GM21360 (cell line): ENCODE measurements around the gene CD59.
A peak's percentile ranks its signal among the peaks of the same experiment; 100 is the strongest.
"Not testable (repeated sequence)": the region's sequence is repeated elsewhere in the genome, so short reads cannot be mapped to it uniquely, and the experiment has no call there.

ENCODE experiments used
- ATAC-seq: cut with Tn5 transposase; IDR thresholded peaks from one replicate; pipeline ENCODE4 v1.9.1; 2021; ENCODE audit warnings: mild to moderate bottlenecking, moderate library complexity; ENCODE audit not compliant: unreplicated experiment

Gene CD59

DNA sequence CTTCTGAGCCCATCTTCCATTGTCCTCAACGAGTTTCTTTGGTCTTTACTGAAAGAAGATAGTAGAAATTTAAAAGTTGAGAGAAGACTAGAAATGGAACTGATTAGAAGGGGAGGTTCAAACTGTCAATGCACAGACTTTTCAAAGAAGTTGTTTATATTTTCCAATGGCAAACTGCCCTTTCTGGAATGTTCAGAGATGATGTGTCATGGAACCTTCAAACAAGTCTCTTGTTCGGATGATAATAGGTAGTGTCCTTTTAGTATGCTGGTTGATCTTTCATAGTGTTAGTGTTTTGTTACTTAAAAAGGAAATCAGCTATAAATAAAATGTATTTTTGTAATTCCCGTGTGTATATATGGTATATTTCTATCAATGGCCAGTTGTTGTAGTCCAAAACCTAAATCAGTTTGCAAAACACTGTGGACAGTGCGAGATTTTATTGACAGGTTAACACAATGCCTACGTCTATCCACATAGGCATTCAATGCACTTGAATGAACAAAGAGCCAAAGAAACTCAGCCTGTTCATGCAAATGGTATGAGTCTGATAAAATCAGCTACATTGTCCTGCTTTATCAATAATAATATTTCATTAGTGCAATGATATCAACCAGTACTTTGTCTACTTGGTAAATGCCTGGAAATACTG lies 66.5 kb downstream of the CD59 start:
- no peak for ATAC-seq

DNA sequence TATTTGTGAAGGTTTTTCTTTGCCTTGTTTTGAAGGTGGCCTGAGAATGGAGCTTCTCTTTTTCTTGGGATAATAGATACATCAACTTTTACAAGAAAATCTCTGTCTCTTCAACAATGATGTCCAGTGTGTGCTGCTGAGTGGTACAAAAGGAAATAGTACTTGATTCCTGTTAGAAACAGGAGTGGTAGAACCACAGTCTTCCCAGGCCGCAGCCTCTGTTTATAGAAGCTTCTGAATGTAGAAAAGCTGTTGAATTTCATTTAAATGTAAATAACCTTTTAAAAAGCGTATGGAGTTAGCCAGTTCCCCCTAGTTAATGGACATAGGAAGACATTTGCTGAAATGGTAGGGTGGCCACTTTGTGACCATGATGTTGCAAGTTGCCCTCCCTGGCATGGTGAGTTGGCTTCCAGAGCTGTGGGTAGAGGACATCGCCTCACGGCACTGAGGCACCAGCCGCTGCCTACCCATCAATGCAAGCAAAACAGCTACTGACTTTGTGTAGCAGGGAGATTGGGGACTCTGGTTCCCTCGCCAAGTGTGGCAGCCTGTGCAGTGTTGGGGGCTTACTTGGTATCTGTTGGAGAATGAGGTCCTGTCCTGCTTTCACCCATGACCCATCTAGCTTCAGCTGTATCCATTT lies 67.1 kb downstream of the CD59 start:
- ATAC-seq = no peak

DNA sequence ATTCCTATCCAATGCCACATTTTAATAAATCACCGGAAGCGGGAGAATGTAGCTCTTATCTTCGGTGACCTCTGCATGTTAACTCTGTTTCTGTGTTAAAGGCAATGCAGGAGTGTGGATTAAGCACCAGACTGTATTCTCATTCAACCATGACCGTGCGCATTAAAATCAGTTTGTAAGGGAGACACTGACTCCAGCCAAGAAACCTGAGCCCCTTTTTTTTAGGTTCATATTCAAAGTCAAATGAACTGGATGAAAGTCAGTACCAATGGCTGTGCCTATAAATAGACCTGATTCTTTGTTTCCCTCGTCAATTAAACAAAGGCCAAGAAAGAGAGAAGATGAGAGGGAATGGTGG lies 67.8 kb downstream of the CD59 start:
- ATAC-seq = no peak

DNA sequence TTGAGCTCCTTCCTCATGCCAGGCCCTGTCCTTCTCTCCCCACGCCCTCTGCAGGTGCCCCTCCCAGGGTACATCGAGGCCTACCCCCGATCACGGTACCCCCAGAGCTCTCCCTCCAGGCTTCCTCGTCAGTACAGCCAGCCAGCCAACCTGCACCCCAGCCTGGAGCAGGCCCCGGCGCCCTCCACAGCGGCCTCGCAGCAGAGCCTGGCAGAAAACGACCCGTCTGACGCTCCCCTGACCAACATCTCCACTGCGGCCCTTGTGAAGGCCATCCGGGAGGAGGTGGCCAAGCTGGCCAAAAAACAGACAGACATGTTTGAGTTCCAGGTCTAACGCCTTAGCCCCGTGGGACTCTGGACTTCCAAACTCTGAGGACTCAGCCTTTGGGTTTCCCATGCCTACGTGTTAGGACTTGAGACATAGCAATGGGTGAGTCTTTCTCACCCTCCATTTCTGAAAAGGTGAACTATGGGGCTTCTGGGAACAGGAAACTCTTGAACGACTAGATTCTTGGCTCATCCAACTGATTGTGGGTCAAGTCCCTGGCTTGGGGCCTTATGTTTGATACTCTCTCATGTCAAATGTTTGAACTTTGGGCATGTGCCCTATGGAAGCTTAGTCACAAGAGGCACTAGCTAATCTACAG lies 68.3 kb downstream of the CD59 start:
- no peak for ATAC-seq

DNA sequence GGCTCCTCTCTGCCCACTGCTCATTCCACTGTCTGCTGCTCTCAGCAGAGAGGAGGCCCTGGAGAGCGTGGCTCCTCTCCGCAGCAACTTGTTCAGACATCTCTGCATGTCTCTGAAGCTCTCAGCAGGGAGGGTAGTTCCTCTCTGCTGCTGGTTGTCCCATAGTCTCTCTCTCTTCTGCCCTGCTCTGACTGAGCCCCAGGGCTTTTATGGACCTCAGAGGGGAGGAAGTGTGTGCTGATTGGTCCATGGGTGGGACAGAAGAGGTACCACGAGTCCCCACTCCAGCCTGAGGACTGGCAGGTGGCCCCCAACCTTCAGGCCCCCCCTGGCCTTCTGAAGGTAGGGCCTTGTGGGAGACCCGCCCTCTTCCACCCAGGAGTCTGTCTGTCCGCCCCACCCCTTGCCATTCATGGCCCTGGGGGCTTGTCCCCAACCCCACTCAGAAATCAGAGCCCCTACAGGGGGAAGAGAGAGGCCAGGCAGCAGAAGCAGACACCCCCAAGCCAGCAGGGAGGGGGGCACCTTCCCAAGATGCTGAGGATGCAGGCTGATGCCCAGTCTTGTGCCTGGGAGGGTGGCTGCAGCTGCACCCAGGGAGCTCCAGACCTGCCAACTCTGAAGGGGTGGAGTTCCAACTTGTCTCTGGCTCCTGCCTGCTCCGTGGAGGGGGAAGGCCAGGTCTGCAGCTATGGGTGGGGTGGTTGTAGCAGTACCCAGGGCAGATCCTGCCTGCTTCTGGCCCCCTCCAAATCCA lies 70.7 kb downstream of the CD59 start:
- no peak for ATAC-seq

DNA sequence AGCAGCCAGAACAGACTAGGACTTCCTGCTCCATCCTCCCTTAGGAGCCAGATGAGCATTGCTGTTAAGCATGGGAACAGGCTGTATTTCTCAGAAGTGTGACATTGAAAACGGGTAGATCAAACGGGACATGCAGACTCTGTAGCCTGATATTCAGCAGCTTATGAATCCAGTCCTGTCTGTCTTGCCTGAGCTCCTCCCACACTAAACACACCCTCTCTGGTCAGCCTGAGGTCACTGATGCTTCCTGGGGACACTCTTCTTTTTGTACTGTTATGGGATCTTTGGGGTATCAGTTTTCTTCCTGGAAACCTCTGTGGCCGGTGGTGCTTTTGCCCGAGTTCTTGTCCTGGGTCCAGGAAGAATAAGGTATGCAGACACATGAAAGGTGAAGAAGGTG lies 71.4 kb downstream of the CD59 start:
- ATAC-seq = no peak

DNA sequence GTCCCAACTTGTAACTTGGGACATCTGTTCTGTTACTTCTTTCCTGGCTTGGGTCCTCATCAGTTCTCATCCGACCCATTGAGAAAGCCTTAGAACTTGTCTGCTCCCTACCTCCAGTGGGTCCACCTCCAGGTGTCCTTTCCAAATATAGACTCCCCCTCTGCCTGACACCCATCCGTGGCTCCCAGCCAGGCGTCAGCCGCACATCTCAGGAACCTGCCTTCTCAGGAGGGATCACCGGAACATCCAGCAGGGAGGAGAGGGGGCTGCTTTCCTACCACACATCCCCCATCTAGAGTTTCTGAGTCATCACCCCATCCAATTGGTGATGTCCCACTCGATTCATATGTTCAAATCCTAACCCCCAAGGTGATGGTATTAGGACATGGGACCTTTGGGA lies 72.1 kb downstream of the CD59 start:
- ATAC-seq = no peak

DNA sequence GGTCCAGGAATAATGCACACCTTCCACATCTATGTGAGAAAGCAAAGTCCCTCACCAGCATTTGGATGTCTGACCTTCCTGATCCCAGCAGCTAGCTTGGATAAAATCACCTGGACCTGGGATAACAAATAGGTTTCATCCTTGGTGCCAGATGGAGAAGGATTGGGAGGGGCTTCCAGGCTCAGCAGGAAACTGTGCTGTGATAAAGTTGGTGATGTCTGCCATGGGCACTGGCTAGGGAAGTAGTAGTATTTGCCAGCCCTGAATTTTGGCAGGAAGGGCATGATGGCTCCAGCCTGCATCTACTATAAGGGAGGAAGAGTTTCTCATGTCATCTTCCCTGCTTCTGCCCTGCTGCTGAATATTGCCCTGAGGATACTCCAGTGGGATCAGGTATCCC lies 73.1 kb downstream of the CD59 start:
- no peak for ATAC-seq

DNA sequence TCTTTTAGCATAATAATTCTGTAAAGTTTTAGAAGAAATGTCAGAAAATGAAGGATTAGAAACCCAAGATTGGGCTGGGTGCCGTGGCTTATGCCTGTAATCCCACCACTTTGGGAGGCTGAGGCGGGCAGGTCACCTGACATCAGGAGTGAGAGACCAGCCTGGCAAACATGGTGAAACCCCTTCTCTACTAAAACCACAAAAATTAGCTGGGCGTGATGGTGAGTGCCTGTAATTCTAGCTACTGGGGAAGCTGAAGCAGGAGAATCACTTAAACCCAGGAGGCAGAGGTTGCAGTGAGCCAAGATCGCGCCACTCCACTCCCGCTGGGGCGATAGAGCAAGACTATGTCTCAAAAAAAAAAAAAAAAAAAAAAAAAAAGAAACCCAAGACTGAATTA lies 74.7 kb downstream of the CD59 start:
- ATAC-seq = not testable (repeated sequence)

DNA sequence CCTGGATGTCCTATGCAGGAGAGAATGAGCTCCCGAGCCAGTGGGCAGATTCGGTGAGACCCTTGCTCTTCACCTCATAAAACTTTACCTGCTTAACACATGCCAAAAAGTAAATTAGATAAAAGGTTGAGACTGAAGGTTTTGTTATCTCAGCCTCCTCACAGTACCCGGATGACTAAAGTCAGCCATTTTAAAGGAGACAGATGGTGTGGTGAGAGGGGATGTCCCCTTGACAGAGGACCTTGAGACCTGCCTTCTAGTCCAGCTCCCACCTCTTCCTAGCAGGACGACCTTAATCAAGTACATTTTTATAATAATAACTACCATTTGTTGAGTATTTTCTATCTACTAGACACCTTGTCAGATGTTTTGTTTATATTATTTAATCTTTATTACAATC lies 75.3 kb downstream of the CD59 start:
- no peak for ATAC-seq

DNA sequence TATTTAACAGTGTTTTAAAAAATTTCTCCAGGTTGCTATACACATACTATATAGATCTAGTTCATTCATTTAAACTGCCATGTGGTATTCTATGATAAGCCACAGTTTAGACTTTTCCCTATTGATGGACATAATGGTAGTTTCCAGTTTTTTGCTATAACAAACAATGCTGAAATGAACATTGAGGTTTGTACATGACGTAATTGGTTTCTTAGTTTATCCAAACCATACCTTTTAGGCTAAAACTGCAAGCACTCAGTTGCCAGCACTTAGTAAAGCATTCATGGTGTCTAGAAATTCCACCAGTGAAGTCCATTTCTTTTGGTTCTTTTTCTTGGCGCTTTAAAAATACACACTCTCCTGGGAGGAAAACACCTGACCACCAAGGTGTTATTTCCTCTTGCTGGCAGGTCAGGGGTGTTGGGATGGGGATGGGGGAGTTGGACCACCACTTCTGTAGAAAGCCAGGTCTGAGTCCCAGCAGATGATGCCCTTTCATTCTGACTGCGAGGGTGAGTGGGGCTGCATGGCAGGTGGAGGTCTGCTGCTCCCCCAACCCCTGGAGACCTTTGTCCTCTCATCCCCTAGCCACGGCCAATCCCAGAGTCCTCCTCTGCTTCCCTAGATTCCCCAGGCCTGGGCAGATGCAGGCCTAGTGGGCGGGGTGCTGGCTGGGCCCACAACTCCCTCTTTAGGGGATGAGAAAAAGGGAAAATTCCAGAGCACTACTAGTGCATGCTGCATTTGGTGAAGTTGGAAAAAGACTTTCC lies 76.7 kb downstream of the CD59 start:
- ATAC-seq = no peak

DNA sequence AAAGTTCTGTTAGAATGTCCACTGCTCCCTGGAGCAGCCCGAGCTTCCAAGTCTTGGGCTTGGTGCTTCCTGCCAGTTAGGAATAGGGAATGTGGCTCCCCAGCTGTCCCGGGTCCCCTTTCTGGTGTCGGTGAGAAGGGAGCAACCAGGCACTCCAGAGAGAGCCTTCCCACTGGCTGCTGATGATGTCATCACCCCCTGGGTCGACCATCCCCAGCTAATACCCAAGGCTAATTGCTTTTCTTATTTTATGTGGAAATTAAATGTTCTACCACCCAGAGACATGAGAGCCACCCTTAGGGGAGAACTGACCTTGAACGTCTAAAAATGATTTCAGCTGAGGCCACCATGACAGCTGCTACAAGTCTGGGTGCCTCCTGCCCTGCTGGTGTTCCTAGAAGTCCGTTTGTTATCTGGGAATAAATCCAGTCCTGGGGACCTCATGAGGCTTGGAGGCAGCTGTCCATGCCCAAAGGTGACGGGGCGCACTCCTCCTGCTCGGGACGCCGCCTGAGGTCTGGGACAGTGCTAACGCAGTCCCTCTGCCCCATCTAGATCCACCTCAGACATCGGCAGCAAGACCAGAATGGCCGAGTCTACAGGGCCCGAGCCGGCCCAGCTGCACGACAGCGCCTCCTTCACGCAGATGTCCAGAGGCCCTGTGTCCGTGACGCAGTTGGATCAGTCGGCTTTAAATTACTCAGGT lies 77.9 kb downstream of the CD59 start:
- ATAC-seq = no peak

DNA sequence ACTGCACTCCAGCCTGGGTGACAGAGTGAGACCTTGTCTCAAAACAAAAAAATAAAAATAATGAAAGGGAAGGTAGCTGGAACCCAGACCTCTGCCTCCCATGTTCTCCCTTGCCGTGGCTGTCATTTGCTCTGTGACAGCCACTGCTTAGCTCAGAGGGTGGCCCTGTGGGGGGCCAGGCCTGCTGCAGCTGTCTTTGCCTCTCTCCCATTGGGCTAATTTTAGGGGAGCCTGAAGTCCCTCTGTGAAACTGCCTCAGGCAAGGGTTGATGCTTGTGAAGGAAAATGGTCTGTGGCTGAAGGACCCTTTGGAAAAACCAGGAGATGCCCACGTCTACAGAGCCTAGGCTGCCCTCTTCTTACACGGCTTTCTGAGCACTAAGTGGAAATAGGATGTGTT lies 78.5 kb downstream of the CD59 start:
- no peak for ATAC-seq

DNA sequence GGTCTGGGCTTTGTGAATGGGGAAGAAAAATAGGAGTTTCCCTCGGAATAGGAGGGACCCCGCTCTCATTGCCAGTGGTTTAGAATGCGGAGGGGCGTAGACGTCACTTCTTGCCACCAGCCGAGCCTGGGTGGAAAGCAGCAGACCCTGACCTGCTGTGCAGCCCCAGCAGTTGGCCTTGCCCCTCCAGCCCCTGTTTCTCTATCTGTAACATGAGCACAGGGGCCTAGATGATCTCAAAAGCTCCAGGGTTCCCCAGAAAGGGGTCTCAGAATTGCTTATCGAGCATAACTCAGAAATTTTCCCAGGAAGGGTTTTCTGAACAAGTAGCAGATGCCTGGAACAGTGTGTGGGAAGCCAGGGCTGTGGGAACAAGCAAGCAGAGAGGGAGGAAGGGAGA lies 79.5 kb downstream of the CD59 start:
- ATAC-seq = no peak

DNA sequence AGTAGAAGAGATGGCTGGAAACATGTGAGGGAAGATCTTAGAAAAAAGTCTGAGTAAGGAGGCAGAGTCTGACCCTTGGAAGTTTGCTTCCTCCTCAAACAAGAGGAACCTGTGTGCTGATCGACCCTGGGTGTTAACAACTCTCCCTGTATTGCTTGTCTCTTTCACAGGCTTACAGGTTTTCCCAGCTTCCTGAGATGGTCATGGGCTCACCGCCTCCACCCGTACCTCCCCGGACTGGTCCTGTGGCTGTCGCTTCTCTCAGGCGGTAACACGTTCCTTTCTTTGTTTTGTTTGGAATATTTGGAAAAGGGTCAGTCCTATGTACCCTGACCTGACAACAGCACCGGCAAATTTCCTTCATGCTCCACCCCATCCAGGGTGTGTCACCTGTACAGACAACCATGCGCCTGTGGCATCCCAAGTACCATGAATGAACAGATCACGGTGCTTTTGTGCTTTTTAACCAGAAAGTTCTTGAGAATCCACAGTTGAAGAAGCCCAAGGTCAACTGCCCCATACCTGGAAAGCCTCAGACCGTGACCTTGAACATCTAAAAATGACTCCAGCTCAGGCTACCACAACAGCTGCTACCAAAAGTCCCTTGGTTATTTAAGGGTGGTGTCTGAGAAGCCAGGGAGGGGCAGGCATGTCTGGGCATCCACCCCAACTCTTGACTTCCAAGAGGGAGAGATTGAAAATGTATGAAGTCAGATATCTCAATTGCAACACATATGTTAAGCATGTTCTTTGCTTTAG lies 80.2 kb downstream of the CD59 start:
- peak; percentile 62 for ATAC-seq

DNA sequence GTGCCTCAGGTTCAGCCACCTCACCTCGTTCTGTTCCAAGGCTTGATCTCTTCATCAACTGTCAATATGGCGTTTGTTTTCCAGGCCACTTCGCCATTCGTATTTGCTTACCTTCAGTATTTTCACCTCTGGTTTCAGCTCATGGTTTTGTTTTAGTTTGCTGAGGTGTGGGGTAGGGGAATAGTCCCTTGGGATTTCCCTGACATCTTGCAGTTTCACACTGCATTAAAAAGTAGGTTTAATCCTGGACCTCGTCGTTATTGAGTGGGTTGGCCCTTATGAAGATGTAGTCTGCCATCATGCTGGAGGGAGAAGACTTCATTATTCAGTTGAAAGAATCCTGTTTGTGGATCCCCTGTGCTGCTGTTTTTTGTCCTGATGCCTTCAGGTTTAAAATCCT lies 81.6 kb downstream of the CD59 start:
- ATAC-seq = no peak
